GM23338 (cell line): Measurements from ENCODE around the gene SHISA4. TPM values are rescaled to one million over a fixed set of nuclear protein-coding genes. Genes with fewer than 3 reads are reported as not detected.

Experiments used
- ATAC-seq: fragments of 200-7000 bp; cut with Tn5 transposase; 3 replicates; pipeline ENCODE4 v1.9.1; 2020
- DNase-seq: peaks from one replicate; pipeline ENCODE4 v3.0.0-alpha.2; 2015; ENCODE audit warnings: low spot score
- H2AFZ ChIP-seq: fragments of 200-600 bp; sonication (generic); 2 replicates; pipeline ENCODE4 v1.8.0; 2016; ENCODE audit warnings: antibody characterized with exemption, mild to moderate bottlenecking, moderate library complexity
- H3F3A ChIP-seq: fragments of 200-600 bp; sonication (generic); replicated peaks from 2 replicates; pipeline ENCODE4 v1.8.0; 2017; ENCODE audit warnings: antibody characterized with exemption, mixed run types, low read depth
- H3K27ac ChIP-seq: fragments of 200-600 bp; sonication (generic); 2 replicates; pipeline ENCODE4 v1.6.1; 2016; ENCODE audit warnings: low read depth
- H3K27me3 ChIP-seq: fragments of 200-600 bp; sonication (generic); 2 replicates; pipeline ENCODE4 v1.8.0; 2016; ENCODE audit warnings: mild to moderate bottlenecking, mixed run types, moderate library complexity; ENCODE audit not compliant: insufficient read depth
- H3K36me3 ChIP-seq: fragments of 200-600 bp; sonication (generic); 2 replicates; pipeline ENCODE4 v1.8.0; 2016; ENCODE audit warnings: mild to moderate bottlenecking; ENCODE audit not compliant: insufficient read depth
- H3K4me1 ChIP-seq: fragments of 200-600 bp; sonication (generic); 2 replicates; pipeline ENCODE4 v1.8.0; 2016; ENCODE audit warnings: mild to moderate bottlenecking, moderate library complexity; ENCODE audit not compliant: insufficient read depth
- H3K4me2 ChIP-seq: fragments of 200-600 bp; sonication (generic); 2 replicates; pipeline ENCODE4 v1.7.1; 2017; ENCODE audit warnings: mixed run types
- H3K4me3 ChIP-seq: fragments of 200-600 bp; sonication (generic); 2 replicates; pipeline ENCODE4 v1.6.1; 2016; ENCODE audit warnings: mixed run types
- H3K79me2 ChIP-seq: fragments of 200-600 bp; sonication (generic); replicated peaks from 2 replicates; pipeline ENCODE4 v1.8.0; 2017; ENCODE audit warnings: mild to moderate bottlenecking; ENCODE audit not compliant: insufficient read depth
- H3K9me2 ChIP-seq: fragments of 200-600 bp; sonication (generic); 2 replicates; pipeline ENCODE4 v1.8.0; 2017; ENCODE audit not compliant: insufficient read depth
- H4K20me1 ChIP-seq: fragments of 200-600 bp; sonication (generic); replicated peaks from 2 replicates; pipeline ENCODE4 v1.8.0; 2017; ENCODE audit warnings: mild to moderate bottlenecking; ENCODE audit not compliant: insufficient read depth
- H3K27ac Mint-ChIP-seq: 2 replicates; pipeline ENCODE4 v1.8.0; 2020; ENCODE audit warnings: inconsistent platforms, mild to moderate bottlenecking, moderate library complexity, mixed read lengths
- H3K27me3 Mint-ChIP-seq: 3 replicates; pipeline ENCODE4 v1.8.0; 2022; ENCODE audit warnings: low read depth, mild to moderate bottlenecking, moderate library complexity, mixed read lengths, inconsistent platforms; ENCODE audit not compliant: insufficient read depth, poor library complexity
- H3K36me3 Mint-ChIP-seq: 3 replicates; pipeline ENCODE4 v1.8.0; 2021; ENCODE audit warnings: low read depth, mild to moderate bottlenecking, inconsistent platforms, moderate library complexity, mixed read lengths
- H3K4me1 Mint-ChIP-seq: 3 replicates; pipeline ENCODE4 v1.8.0; 2020; ENCODE audit warnings: mild to moderate bottlenecking, inconsistent platforms, mixed read lengths
- H3K4me3 Mint-ChIP-seq: 3 replicates; pipeline ENCODE4 v1.8.0; 2021; ENCODE audit warnings: moderate library complexity, mild to moderate bottlenecking, inconsistent platforms, mixed read lengths
- H3K9me3 Mint-ChIP-seq: 3 replicates; pipeline ENCODE4 v1.8.0; 2020; ENCODE audit warnings: moderate library complexity, mild to moderate bottlenecking, inconsistent platforms, mixed read lengths
- CREB1 ChIP-seq: fragments of 250-450 bp; sonication (Bioruptor Pico); IDR thresholded peaks from 2 replicates; pipeline ENCODE4 v1.5.0; 2020; ENCODE audit warnings: low read depth, mild to moderate bottlenecking, moderate library complexity
- CTCF ChIP-seq, 2 experiments: fragments of 200-600 bp in 1 of 2; sonication (generic) in 1 of 2; conservative IDR thresholded peaks; 2 replicates each; pipeline versions ENCODE4 v1.5.1 to v1.6.1; 2016 to 2017; ENCODE audit warnings: antibody characterized with exemption in 2 of 2, low read depth in 2 of 2, mild to moderate bottlenecking in 2 of 2, moderate library complexity in 1 of 2
- ETS1 ChIP-seq: IDR thresholded peaks from 2 replicates; pipeline ENCODE4 v1.6.1; 2016; ENCODE audit warnings: antibody characterized with exemption
- POLR2AphosphoS5 ChIP-seq: IDR thresholded peaks from 2 replicates; pipeline ENCODE4 v1.6.1; 2016; ENCODE audit warnings: antibody characterized with exemption, low read depth
- ZNF114 ChIP-seq: fragments of 250-450 bp; sonication (Bioruptor Pico); IDR thresholded peaks from 2 replicates; pipeline ENCODE4 v1.5.0; 2020; ENCODE audit warnings: mild to moderate bottlenecking, moderate library complexity
- ZNF462 ChIP-seq: fragments of 250-450 bp; sonication (Bioruptor Pico); IDR thresholded peaks from 2 replicates; pipeline ENCODE4 v1.5.0; 2020; ENCODE audit warnings: mild to moderate bottlenecking, moderate library complexity
- polyA plus RNA-seq: library from polyadenylated mRNA; unstranded; fragments of >200 nt; fragmentation: Nextera tagmentation; extraction: Ambion mirVana; gene quantifications from 2 replicates; pipeline ENCODE4 v1.2.1, GENCODE V29; 2016
- total RNA-seq: library from RNA; depleted of rRNA; stranded (reverse); fragments of >200 nt; shearing (Covaris generic); gene quantifications from 2 replicates; pipeline ENCODE4 v1.2.3, GENCODE V29; 2014

The SHISA4 gene
- total and polyA plus RNA-seq, 2 experiments from 2014 or later: 8.0 to 9.2 TPM

- no peak overlapping the region for H3K27ac Mint-ChIP-seq
- no peak overlapping the region for H3K4me3 Mint-ChIP-seq
- Histone ChIP-seq H3K4me2 (peak overlapping the region; percentile 52), H2AFZ (no peak overlapping the region), H3K36me3 (peaks cover 4% of the 10 kb centered on the region; the same call in 1 of the 2 replicates), H3K9me2 (no peaks in the 10 kb centered on the region), H3K27ac (peak overlapping the region; percentile 48; the same call in 1 of the 2 replicates), H4K20me1 (peaks cover 66% of the 10 kb centered on the region), H3F3A (no peaks in the 10 kb centered on the region), H3K27me3 (no peaks in the 10 kb centered on the region), H3K4me3 (0 out of 2 replicates have a peak overlapping the region, but pooled peaks have one; percentile 16), H3K79me2 (peaks cover 100% of the 10 kb centered on the region), H3K4me1 (peaks cover 27% of the 10 kb centered on the region)
- peaks cover 29% of the 10 kb centered on the region for H3K4me1 Mint-ChIP-seq
- DNase-seq (no peak), ATAC-seq (no peak; the same call in 2 of the 3 replicates)
- no peak for TF ChIP-seq POLR2AphosphoS5
- no peak for TF ChIP-seq ZNF462
- TF ChIP-seq ETS1: no peak
- TF ChIP-seq ZNF114 (CRISPR knock-in tag): no peak
- TF ChIP-seq CREB1 (CRISPR knock-in tag): no peak
- no peak for TF ChIP-seq CTCF (conservative IDR thresholded peaks at IDR 0.05; ENCODE audit: low read depth in 2 of 2)
- peaks cover 14% of the 10 kb centered on the region for H3K36me3 Mint-ChIP-seq
- no peaks in the 10 kb centered on the region for H3K9me3 Mint-ChIP-seq
- H3K27me3 Mint-ChIP-seq: no peaks in the 10 kb centered on the region
These were observed 46.1 kb upstream of the SHISA4 start for GRCh38 chr1:201842472-201843027.
